Measurements from ENCODE around the gene IL6ST. TPM values are rescaled to one million over a fixed set of nuclear protein-coding genes. Genes with fewer than 3 reads are reported as not detected.
"Not testable (repeated sequence)": the region's sequence is repeated elsewhere in the genome, so short reads cannot be mapped to it uniquely, and the experiment has no call there.

Gene IL6ST
- total and polyA plus RNA-seq, 2 experiments from 2014 or later: 219 to 503 TPM

DNA sequence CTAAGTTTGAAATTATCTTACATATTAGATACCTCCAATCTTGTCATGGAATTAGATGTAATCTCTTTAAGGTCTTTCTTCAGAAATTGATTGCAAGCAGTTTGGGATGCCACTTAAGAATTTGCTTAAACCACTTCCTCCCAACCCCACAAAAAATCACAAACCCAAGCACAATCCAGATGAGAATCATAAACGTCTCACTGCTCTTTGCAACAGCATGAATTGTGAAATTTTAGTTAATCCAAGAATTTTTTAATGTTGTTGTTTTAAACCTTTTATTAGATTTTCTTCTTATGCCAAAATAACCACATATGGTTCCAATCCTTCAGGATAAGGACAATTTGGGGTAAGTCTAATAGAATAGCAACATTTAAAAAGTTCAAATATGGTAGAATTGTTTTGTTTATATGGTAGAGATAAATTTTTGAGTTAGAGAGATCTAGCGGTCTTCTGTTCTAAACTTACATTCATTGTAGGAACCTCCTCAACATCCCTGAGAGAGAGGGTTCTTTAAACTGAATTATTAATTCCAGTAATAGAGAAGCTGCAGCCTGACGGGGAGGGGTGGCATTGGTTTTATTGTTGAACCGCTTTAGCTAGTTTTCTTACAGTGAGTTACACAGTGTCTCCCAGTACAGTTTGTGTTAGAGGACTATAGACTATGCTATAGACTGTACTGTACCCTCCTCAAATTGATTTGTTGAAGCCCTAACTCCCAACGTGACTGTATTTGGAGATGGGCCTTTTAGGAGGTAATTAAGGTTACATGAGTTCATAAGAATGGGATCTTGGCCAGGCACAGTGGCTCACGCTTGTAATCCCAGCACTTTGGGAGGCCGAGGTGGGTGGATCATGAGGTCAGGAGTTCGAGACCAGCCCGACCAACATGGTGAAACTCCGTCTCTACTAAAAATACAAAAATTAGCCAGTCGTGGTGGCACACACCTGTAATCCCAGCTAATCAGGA, 24.8 kb upstream of the IL6ST start:
- Histone ChIP-seq H3K4me2 (no peak overlapping the region), H2AFZ (no peak overlapping the region), H3K36me3 (replicated peaks; ENCODE audit: insufficient read depth, low read depth) (no peaks in the 10 kb centered on the region), H3K9me2 (replicated peaks; ENCODE audit: insufficient read depth) (no peaks in the 10 kb centered on the region), H4K20me1 (ENCODE audit: insufficient read depth, poor library complexity, severe bottlenecking) (no peaks in the 10 kb centered on the region), H3K79me2 (no peaks in the 10 kb centered on the region), H3K4me3 (no peak overlapping the region), H3K27me3 (no peaks in the 10 kb centered on the region), H3K9me3 (ENCODE audit: low read depth) (no peaks in the 10 kb centered on the region), H3K27ac (peak overlapping the region; percentile 54), H3K4me1 (ENCODE audit: insufficient read depth) (peaks cover 8% of the 10 kb centered on the region)
- no peak for DNase-seq (ENCODE audit: low spot score)
- 75% methylated on average over 11 of the region's 11 CpGs for WGBS (ENCODE audit: low lambda C conversion rate, missing lambda C conversion rate)
- TF ChIP-seq EZH2 (IDR thresholded peaks at IDR 0.05; ENCODE audit: borderline replicate concordance): no peak
- no peak for TF ChIP-seq EZH2phosphoT487 (IDR thresholded peaks at IDR 0.05; ENCODE audit: low read depth, severe bottlenecking, unreplicated experiment)
- TF ChIP-seq CTCF (IDR thresholded peaks at IDR 0.05; ENCODE audit: poor library complexity): no peak

DNA sequence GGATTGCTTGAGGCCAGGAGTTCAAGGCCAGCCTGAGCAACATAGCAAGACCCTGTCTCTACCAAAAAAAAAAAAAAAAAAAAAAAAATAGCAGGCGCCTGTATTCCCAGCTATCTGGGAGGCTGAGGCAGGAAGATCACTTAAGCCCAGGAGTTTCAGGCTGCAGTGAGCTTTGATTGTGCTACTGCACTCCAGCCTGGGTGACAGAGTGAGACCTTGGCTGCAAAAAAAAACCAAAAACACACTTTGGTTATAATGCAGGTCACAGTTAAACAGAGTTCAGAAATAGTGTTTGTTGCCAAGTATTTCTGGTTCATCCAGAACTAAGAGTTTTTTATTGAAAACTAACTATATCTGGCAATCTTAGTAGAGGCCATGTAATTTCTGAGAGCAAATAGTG, 24.1 kb upstream of the IL6ST start:
- H3K27ac ChIP-seq: peak overlapping the region; percentile 32
- no peak overlapping the region for H2AFZ ChIP-seq
- no peaks in the 10 kb centered on the region for H3K9me2 ChIP-seq (replicated peaks; ENCODE audit: insufficient read depth)
- no peaks in the 10 kb centered on the region for H4K20me1 ChIP-seq (ENCODE audit: insufficient read depth, poor library complexity, severe bottlenecking)
- 55% methylated on average over 1 of the region's 1 CpG for WGBS (ENCODE audit: low lambda C conversion rate, missing lambda C conversion rate)
- no peak overlapping the region for H3K4me2 ChIP-seq
- no peak for DNase-seq (ENCODE audit: low spot score)
- no peaks in the 10 kb centered on the region for H3K9me3 ChIP-seq (ENCODE audit: low read depth)
- no peak overlapping the region for H3K4me3 ChIP-seq
- no peaks in the 10 kb centered on the region for H3K27me3 ChIP-seq
- H3K36me3 ChIP-seq (replicated peaks; ENCODE audit: insufficient read depth, low read depth): no peaks in the 10 kb centered on the region
- no peaks in the 10 kb centered on the region for H3K79me2 ChIP-seq
- H3K4me1 ChIP-seq (ENCODE audit: insufficient read depth): peaks cover 6% of the 10 kb centered on the region
- no peak for TF ChIP-seq EZH2phosphoT487 (IDR thresholded peaks at IDR 0.05; ENCODE audit: low read depth, severe bottlenecking, unreplicated experiment)
- TF ChIP-seq EZH2 (IDR thresholded peaks at IDR 0.05; ENCODE audit: borderline replicate concordance): no peak
- no peak for TF ChIP-seq CTCF (IDR thresholded peaks at IDR 0.05; ENCODE audit: poor library complexity)

- H3K36me3 ChIP-seq (replicated peaks; ENCODE audit: insufficient read depth, low read depth); H3K9me3 ChIP-seq (ENCODE audit: low read depth); H3K4me1 ChIP-seq (ENCODE audit: insufficient read depth); H3K4me3 ChIP-seq; H3K79me2 ChIP-seq; DNase-seq (ENCODE audit: low spot score); H2AFZ ChIP-seq; H3K4me2 ChIP-seq; H3K9me2 ChIP-seq (replicated peaks; ENCODE audit: insufficient read depth); H3K27me3 ChIP-seq; H3K27ac ChIP-seq; H4K20me1 ChIP-seq (ENCODE audit: insufficient read depth, poor library complexity, severe bottlenecking): not testable (repeated sequence)
- WGBS (ENCODE audit: low lambda C conversion rate, missing lambda C conversion rate): no CpG with 5 or more reads among the region's 26 CpGs
These were observed 19.9 kb upstream of the IL6ST start for GRCh38 chr5:56014701-56015100.

- not testable (repeated sequence) for H3K27me3 ChIP-seq; H3K4me3 ChIP-seq; H2AFZ ChIP-seq; DNase-seq (ENCODE audit: low spot score); H3K4me1 ChIP-seq (ENCODE audit: insufficient read depth); H3K9me2 ChIP-seq (replicated peaks; ENCODE audit: insufficient read depth); H3K79me2 ChIP-seq; H3K27ac ChIP-seq; H3K9me3 ChIP-seq (ENCODE audit: low read depth); H3K4me2 ChIP-seq; H4K20me1 ChIP-seq (ENCODE audit: insufficient read depth, poor library complexity, severe bottlenecking); H3K36me3 ChIP-seq (replicated peaks; ENCODE audit: insufficient read depth, low read depth)
- WGBS (ENCODE audit: low lambda C conversion rate, missing lambda C conversion rate): 80% methylated on average over 2 of the region's 5 CpGs
These were observed 19.2 kb upstream of the IL6ST start for GRCh38 chr5:56013939-56014338.
